Astrocyte of the cerebellum (primary cell): ENCODE data around the gene TSHZ2.

Experiments used
- DNase-seq: peaks from one replicate; pipeline ENCODE4 v3.0.0-alpha.2; 2011; ENCODE audit warnings: low read depth
- H3K4me3 ChIP-seq: 2 replicates; pipeline ENCODE4 v1.5.1; 2011; ENCODE audit warnings: mild to moderate bottlenecking, low read depth, low read length, moderate library complexity
- in situ Hi-C: cut with HindIII; loops from 2 replicates; pipeline ENCODE4 v1.10.0; 2017; ENCODE audit warnings: low sequenced_read_pairs
- TF ChIP-seq, protein P1 (sequence below): IDR thresholded peaks from 2 replicates; pipeline ENCODE4 v1.5.1; 2012; ENCODE audit warnings: low read length, low read depth, moderate library complexity, mild to moderate bottlenecking; ENCODE audit errors: missing control alignments

The TSHZ2 gene

DNA sequence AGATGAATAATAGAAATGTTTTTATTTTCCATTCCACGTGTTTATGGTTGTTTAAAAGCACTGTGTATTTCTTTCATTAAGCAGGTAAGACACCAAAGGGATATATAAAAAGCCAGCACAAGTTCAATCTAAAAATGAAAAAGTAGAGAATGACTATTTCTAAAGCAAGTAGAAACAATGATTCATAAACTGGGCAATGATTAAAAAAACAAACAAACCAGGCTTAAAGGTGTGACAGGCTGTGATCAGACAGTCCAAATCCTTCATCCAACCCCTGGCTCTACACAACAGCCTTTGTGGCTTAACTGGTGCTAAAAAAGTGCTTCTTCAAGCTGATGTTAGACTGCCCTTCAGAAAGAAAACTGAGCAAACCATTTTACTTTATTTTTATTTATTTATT is 45.7 kb upstream of the TSHZ2 start:
- TF ChIP-seq, protein P1, sequence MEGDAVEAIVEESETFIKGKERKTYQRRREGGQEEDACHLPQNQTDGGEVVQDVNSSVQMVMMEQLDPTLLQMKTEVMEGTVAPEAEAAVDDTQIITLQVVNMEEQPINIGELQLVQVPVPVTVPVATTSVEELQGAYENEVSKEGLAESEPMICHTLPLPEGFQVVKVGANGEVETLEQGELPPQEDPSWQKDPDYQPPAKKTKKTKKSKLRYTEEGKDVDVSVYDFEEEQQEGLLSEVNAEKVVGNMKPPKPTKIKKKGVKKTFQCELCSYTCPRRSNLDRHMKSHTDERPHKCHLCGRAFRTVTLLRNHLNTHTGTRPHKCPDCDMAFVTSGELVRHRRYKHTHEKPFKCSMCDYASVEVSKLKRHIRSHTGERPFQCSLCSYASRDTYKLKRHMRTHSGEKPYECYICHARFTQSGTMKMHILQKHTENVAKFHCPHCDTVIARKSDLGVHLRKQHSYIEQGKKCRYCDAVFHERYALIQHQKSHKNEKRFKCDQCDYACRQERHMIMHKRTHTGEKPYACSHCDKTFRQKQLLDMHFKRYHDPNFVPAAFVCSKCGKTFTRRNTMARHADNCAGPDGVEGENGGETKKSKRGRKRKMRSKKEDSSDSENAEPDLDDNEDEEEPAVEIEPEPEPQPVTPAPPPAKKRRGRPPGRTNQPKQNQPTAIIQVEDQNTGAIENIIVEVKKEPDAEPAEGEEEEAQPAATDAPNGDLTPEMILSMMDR, result no peak

DNA sequence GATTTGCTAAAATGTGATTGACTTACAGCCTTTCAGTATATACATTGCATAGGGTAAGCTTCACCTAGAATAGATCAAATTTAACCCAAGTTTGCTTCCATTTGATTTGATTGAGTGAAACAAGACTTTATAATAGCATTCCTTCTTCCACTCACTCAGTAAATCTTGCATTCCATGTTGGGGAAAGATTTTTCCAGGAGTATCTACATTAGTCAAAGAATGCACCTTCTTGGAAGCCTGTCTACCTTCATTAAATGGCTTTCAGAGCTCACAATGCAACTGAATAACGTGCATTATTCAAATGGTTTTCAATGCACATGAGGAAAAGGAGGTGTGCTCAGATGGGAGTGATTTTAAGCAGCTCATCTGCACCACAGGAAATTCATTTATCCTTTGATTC is 38.3 kb upstream of the TSHZ2 start:
- DNase-seq, result no peak
- TF ChIP-seq, protein P1, result no peak
- in situ Hi-C loops, result no loop called here
- no peak overlapping the region for H3K4me3 ChIP-seq

More for the DNA sequence above, 45.7 kb upstream of the TSHZ2 start:
- H3K4me3 ChIP-seq, result no peak overlapping the region
- no peak for DNase-seq
- in situ Hi-C loops, result no loop called here

DNA sequence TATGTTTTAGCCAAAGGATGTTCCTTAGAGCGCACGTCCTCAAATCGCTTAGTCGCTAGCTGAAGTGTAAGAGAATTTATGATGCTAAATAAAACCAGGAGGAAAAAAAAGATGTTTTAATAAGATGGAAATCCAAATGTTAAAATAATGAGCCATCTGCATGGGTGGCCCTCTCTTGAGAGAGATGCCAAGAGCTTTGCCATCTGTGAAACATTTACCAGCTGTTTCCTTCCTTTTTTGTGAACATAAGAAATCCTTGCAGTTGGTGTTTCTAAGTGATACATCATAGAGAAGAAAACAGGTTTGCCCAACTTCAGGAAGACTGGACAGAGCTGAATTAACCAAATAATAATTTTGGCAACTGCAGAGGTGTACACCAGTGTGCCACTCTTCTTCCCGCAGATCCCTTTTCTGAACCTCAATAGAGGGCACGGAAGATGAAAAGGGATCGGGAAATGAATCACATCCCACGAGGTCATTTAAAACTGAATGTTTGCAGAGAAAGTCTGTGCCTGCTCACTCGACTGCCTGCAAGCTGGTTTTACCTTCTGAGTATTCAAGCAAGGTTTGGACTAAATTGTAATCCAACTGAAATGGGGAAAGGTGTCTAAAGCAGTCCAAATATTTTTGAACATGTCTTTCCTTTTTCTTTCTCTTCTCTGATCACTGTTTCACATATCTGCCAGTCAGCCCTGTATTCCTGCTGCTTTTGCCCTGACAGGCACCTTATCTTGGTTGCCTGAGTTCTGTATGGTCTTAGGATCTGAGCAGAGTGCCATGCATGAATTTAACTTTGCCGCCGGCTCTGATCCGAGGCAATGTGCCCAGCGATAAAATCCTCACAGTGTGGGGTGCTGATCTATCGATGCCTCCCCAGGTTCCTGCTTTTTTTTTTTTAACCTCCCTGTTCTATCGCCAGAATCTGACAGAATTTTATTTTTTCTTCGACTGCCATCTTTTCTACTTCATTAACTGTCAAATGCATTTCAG is 35.5 kb upstream of the TSHZ2 start:
- in situ Hi-C loops, result no loop called here
- no peak overlapping the region for H3K4me3 ChIP-seq
- TF ChIP-seq, protein P1, result no peak
- DNase-seq, result no peak

DNA sequence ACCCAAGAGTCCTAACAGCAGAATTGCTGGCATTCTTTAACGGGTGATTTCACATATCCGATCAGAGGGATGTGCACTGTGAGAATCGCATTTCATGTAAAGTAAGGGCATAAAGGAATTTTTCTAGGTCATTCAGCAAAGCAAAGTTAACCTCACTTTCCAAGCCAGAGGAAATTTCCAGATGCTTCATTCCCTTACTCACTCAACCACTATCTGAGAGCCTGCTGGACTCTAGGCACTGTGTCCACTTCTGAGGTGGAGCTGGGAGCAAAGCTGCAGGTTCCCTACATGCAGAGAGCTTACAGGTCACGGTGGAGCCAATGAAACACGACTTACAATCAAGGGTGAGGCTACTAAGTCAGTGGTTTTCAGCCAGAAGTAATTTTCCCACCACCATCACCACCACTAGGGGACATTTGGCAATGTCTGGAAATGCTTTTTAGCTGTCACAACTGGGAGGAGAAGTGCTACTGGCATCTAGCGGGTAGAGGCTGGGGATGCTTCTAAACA is 34.5 kb upstream of the TSHZ2 start:
- TF ChIP-seq, protein P1, result peak; percentile 13
- H3K4me3 ChIP-seq, result no peak overlapping the region
- in situ Hi-C loops, result no loop called here
- no peak for DNase-seq

DNA sequence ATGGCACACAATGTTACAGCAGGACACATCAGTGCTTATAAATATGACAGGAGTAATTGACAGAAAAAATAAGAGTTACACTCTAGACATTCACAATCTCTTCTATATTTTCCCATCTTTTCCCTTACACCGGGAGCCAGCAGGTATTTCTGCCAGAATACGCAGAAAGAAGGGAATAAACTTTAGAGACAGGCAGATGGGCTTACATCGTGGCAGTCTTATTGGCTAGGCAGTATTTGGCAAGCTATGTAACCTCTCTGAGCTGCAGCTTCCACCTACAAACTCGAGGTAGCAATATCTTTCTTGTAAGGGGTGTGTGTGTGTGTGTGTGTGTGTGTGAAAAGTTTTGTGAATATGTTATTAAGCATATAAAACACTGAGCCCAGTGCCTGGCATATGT is 33.0 kb upstream of the TSHZ2 start:
- TF ChIP-seq, protein P1, result no peak
- in situ Hi-C loops, result no loop called here

DNA sequence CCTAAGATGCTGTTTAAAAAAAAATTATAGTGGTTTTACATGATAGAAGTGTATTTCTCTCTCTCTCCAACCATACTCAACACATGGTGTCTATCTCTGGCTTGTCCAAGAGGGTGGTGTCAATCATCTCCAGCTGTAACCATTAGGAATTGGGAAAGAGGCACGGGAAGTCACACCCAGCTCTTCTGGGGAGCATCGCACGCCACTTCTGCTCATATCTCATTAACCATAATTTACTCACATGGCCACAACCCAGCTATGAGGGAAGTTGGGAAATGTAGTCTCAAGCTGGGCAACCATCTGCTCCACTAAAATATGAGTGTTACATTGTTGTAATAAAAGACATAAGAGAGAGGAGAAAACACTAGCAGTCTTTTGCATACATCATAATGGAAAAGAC is 30.4 kb upstream of the TSHZ2 start:
- DNase-seq, result no peak
- TF ChIP-seq, protein P1, result no peak
- H3K4me3 ChIP-seq, result no peak overlapping the region
- in situ Hi-C loops, result no loop called here

More for the DNA sequence above, 33.0 kb upstream of the TSHZ2 start:
- DNase-seq, result no peak
- no peak overlapping the region for H3K4me3 ChIP-seq
